GM23338 (cell line): ENCODE data around the gene ARHGAP42.

ENCODE experiments used
- ETS1 ChIP-seq: IDR thresholded peaks from 2 replicates; pipeline ENCODE4 v1.6.1; 2016; ENCODE audit warnings: antibody characterized with exemption
- EZH2 ChIP-seq: fragments of 200-600 bp; sonication (generic); IDR thresholded peaks from one replicate; pipeline ENCODE4 v1.8.0; 2017; ENCODE audit warnings: antibody characterized with exemption, mild to moderate bottlenecking, low read depth; ENCODE audit not compliant: unreplicated experiment
- EZH2phosphoT487 ChIP-seq: fragments of 200-600 bp; sonication (generic); IDR thresholded peaks from one replicate; pipeline ENCODE4 v1.8.1; 2018; ENCODE audit warnings: antibody characterized with exemption; ENCODE audit not compliant: unreplicated experiment
- JUNB ChIP-seq: IDR thresholded peaks from one replicate; pipeline ENCODE4 v1.6.1; 2016; ENCODE audit warnings: antibody characterized with exemption; ENCODE audit not compliant: unreplicated experiment
- NANOG ChIP-seq: IDR thresholded peaks from 2 replicates; pipeline ENCODE4 v1.6.1; 2016; ENCODE audit warnings: antibody characterized with exemption, borderline replicate concordance
- POLR2AphosphoS5 ChIP-seq: IDR thresholded peaks from 2 replicates; pipeline ENCODE4 v1.6.1; 2016; ENCODE audit warnings: antibody characterized with exemption, low read depth
- REST ChIP-seq: IDR thresholded peaks from one replicate; pipeline ENCODE4 v1.6.1; 2018; ENCODE audit warnings: antibody characterized with exemption; ENCODE audit not compliant: unreplicated experiment
- ZNF331 ChIP-seq: fragments of 250-450 bp; sonication (Bioruptor Pico); IDR thresholded peaks from 2 replicates; pipeline ENCODE4 v1.5.0; 2020; ENCODE audit warnings: low read depth, mild to moderate bottlenecking, moderate library complexity
- TF ChIP-seq, protein P1 (sequence below), 2 experiments: fragments of 200-600 bp in 1 of 2; sonication (generic) in 1 of 2; conservative IDR thresholded peaks; 2 replicates each; pipeline versions ENCODE4 v1.5.1 to v1.6.1; 2016 to 2017; ENCODE audit warnings: antibody characterized with exemption in 2 of 2, low read depth in 2 of 2, mild to moderate bottlenecking in 2 of 2, moderate library complexity in 1 of 2

DNA sequence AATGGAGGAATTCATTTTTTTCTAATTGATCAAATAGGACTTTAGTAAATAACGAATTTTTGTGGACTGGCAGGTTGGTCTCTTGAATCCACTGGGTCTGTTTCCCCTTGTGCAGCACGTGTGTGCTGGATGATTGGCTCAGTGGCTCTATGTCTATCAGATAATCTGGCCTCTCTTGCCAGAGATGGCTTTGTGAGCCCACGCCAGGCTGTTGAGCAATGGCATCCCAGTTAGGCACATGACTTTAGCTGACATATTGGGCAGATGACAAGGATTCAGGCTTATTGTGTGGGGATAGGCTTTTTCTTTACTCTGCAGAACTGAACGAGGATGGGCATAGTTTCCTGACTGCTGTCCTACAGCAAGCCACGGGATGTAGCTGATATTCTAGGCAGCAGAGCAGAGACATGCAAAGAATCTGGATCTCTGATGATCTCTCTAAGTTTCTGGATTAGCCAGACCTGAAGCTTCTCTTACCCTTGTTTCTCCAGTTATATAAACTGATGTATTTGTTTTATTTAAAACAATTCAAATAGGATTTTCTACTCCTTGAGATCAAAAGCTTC, 144.9 kb downstream of the ARHGAP42 start:
- no peak for TF ChIP-seq REST
- TF ChIP-seq ETS1: no peak
- TF ChIP-seq, protein P1, sequence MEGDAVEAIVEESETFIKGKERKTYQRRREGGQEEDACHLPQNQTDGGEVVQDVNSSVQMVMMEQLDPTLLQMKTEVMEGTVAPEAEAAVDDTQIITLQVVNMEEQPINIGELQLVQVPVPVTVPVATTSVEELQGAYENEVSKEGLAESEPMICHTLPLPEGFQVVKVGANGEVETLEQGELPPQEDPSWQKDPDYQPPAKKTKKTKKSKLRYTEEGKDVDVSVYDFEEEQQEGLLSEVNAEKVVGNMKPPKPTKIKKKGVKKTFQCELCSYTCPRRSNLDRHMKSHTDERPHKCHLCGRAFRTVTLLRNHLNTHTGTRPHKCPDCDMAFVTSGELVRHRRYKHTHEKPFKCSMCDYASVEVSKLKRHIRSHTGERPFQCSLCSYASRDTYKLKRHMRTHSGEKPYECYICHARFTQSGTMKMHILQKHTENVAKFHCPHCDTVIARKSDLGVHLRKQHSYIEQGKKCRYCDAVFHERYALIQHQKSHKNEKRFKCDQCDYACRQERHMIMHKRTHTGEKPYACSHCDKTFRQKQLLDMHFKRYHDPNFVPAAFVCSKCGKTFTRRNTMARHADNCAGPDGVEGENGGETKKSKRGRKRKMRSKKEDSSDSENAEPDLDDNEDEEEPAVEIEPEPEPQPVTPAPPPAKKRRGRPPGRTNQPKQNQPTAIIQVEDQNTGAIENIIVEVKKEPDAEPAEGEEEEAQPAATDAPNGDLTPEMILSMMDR (conservative IDR thresholded peaks at IDR 0.05; ENCODE audit: low read depth in 2 of 2): no peak
- TF ChIP-seq POLR2AphosphoS5: no peak
- TF ChIP-seq JUNB: no peak
- no peak for TF ChIP-seq EZH2
- TF ChIP-seq NANOG: no peak
- no peak for TF ChIP-seq EZH2phosphoT487
- no peak for TF ChIP-seq ZNF331 (CRISPR knock-in tag)
